H1 (cell line): ENCODE data around the gene MAOB. TPM values are rescaled to one million over a fixed set of nuclear protein-coding genes. Genes with fewer than 3 reads are reported as not detected.

Source experiments
- CTCF ChIA-PET: fragments of 300-600 bp; sonication (Branson Sonifier 250); formaldehyde crosslinking; loops from one replicate; lab custom pipeline; 2021; ENCODE audit not compliant: partially characterized antibody; lab: Charles Lee
- POLR2A ChIA-PET: fragments of 300-600 bp; sonication (Branson Sonifier 250); formaldehyde crosslinking; loops from one replicate; lab custom pipeline; 2021; ENCODE audit warnings: inconsistent platforms; ENCODE audit not compliant: partially characterized antibody; lab: Charles Lee
- DNase-seq, 2 experiments: peaks; one replicate each; pipeline versions ENCODE4 v3.0.0 to v3.0.0-alpha.2; 2010 to 2022; ENCODE audit warnings: low spot score in 2 of 2, low read depth in 1 of 2, mixed read lengths in 1 of 2
- FAIRE-seq: peaks from 2 replicates; lab custom pipeline; 2011; peaks lifted over from hg19 to GRCh38; lab: Jason Lieb, UNC
- H2AFZ ChIP-seq: 2 replicates; pipeline ENCODE4 v1.8.1; 2012; ENCODE audit warnings: low read length, inconsistent platforms
- H2AK5ac ChIP-seq: 2 replicates; pipeline ENCODE4 v1.6.1; 2013; ENCODE audit warnings: low read depth, low read length
- H2BK120ac ChIP-seq: replicated peaks from 2 replicates; pipeline ENCODE3; 2013; ENCODE audit warnings: low read depth, low read length, inconsistent platforms
- H2BK12ac ChIP-seq: 2 replicates; pipeline ENCODE4 v1.6.1; 2013; ENCODE audit warnings: low read depth, low read length
- H2BK15ac ChIP-seq: 2 replicates; pipeline ENCODE4 v1.6.1; 2013; ENCODE audit warnings: low read length
- H2BK20ac ChIP-seq: 2 replicates; pipeline ENCODE4 v1.6.1; 2013; ENCODE audit warnings: low read length
- H2BK5ac ChIP-seq: 2 replicates; pipeline ENCODE4 v1.6.1; 2013; ENCODE audit warnings: low read depth, low read length
- H3K14ac ChIP-seq: 2 replicates; pipeline ENCODE4 v1.6.1; 2013; ENCODE audit warnings: inconsistent platforms; ENCODE audit not compliant: insufficient read length
- H3K18ac ChIP-seq: 2 replicates; pipeline ENCODE4 v1.6.1; 2013; ENCODE audit warnings: low read length; ENCODE audit errors: extremely low read depth
- H3K23ac ChIP-seq: 2 replicates; pipeline ENCODE4 v1.6.1; 2013; ENCODE audit warnings: inconsistent platforms; ENCODE audit not compliant: insufficient read length
- H3K23me2 ChIP-seq: 2 replicates; pipeline ENCODE4 v1.6.1; 2013; ENCODE audit warnings: low read depth, low read length
- H3K27ac ChIP-seq: 2 replicates; pipeline ENCODE4 v1.6.1; 2011; ENCODE audit warnings: low read depth, low read length, inconsistent platforms
- H3K27me3 ChIP-seq, 4 experiments: replicated peaks in 1 of 4; 1 replicate in 1 of 4; 2 replicates in 3 of 4; pipeline versions ENCODE4 v1.6.1 to v1.8.1; 2011 to 2013; ENCODE audit warnings: low read length in 3 of 4, mild to moderate bottlenecking in 3 of 4, inconsistent platforms in 2 of 4, mixed read lengths in 2 of 4, moderate library complexity in 1 of 4; ENCODE audit not compliant: control insufficient read depth in 3 of 4, insufficient read depth in 3 of 4; ENCODE audit errors: extremely low read depth in 1 of 4
- H3K36me3 ChIP-seq, 4 experiments: 2 replicates each; pipeline versions ENCODE4 v1.6.1 to v1.8.1; 2011 to 2013; ENCODE audit warnings: mild to moderate bottlenecking in 4 of 4, low read length in 3 of 4, moderate library complexity in 2 of 4, control low read depth in 1 of 4, inconsistent platforms in 1 of 4; ENCODE audit not compliant: insufficient read depth in 4 of 4, control insufficient read depth in 2 of 4
- H3K4ac ChIP-seq: replicated peaks from 2 replicates; pipeline ENCODE3; 2013; ENCODE audit warnings: low read length, low read depth, mixed read lengths, inconsistent platforms; ENCODE audit not compliant: insufficient read length
- H3K4me1 ChIP-seq, 4 experiments: replicated peaks in 1 of 4; 1 replicate in 1 of 4; 2 replicates in 3 of 4; pipeline versions ENCODE4 v1.6.1 to v1.8.1; 2011 to 2013; ENCODE audit warnings: low read length in 3 of 4, inconsistent platforms in 2 of 4, mixed read lengths in 1 of 4; ENCODE audit not compliant: insufficient read depth in 4 of 4, control insufficient read depth in 3 of 4
- H3K4me2 ChIP-seq, 2 experiments: 2 replicates each; pipeline versions ENCODE4 v1.6.1 to v1.8.1; 2011 to 2013; ENCODE audit warnings: low read depth in 2 of 2, low read length in 2 of 2, control low read depth in 1 of 2, inconsistent platforms in 1 of 2, mild to moderate bottlenecking in 1 of 2; ENCODE audit not compliant: insufficient read depth in 1 of 2
- H3K4me3 ChIP-seq, 4 experiments: fragments of 200-600, 300-600 bp in 1 of 4; sonication (generic), shearing (Covaris generic), sonication (Bioruptor Twin) in 1 of 4; 2 replicates each; pipeline versions ENCODE4 v1.5.1 to v1.8.1; 2011 to 2016; ENCODE audit warnings: low read length in 4 of 4, low read depth in 3 of 4, control low read depth in 2 of 4, inconsistent platforms in 2 of 4, mild to moderate bottlenecking in 2 of 4, mixed read lengths in 1 of 4, moderate library complexity in 1 of 4; ENCODE audit not compliant: insufficient read depth in 2 of 4; ENCODE audit errors: extremely low read depth in 1 of 4
- H3K56ac ChIP-seq: replicated peaks from 2 replicates; pipeline ENCODE3; 2013; ENCODE audit warnings: low read depth, mild to moderate bottlenecking, mixed read lengths, low read length, inconsistent platforms; ENCODE audit not compliant: insufficient read length
- H3K79me1 ChIP-seq: 2 replicates; pipeline ENCODE4 v1.6.1; 2013; ENCODE audit warnings: low read depth, low read length, control low read depth
- H3K79me2 ChIP-seq, 2 experiments: 2 replicates each; pipeline versions ENCODE4 v1.6.1 to v1.8.1; 2012 to 2013; ENCODE audit warnings: low read length in 2 of 2, mild to moderate bottlenecking in 2 of 2, inconsistent platforms in 1 of 2; ENCODE audit not compliant: insufficient read depth in 2 of 2, control insufficient read depth in 1 of 2
- H3K9ac ChIP-seq, 4 experiments: replicated peaks in 1 of 4; 1 replicate in 1 of 4; 2 replicates in 3 of 4; pipeline versions ENCODE4 v1.6.1 to v1.8.1; 2011 to 2013; ENCODE audit warnings: low read depth in 3 of 4, low read length in 3 of 4, control low read depth in 2 of 4, mild to moderate bottlenecking in 2 of 4, moderate library complexity in 2 of 4, inconsistent platforms in 1 of 4; ENCODE audit errors: extremely low read depth in 1 of 4
- H3K9me3 ChIP-seq, 2 experiments: 2 replicates each; pipeline versions ENCODE4 v1.6.1 to v1.8.1; 2012 to 2013; ENCODE audit warnings: mild to moderate bottlenecking in 2 of 2, moderate library complexity in 2 of 2, control low read depth in 1 of 2, inconsistent platforms in 1 of 2, low read depth in 1 of 2, low read length in 1 of 2, mixed read lengths in 1 of 2; ENCODE audit not compliant: insufficient read depth in 2 of 2
- H4K20me1 ChIP-seq, 2 experiments: replicated peaks in 1 of 2; 2 replicates each; pipeline versions ENCODE3 to v1.8.1; 2011 to 2013; ENCODE audit warnings: inconsistent platforms in 2 of 2, low read length in 2 of 2, mild to moderate bottlenecking in 1 of 2; ENCODE audit not compliant: insufficient read depth in 2 of 2, control insufficient read depth in 1 of 2
- H4K5ac ChIP-seq: 2 replicates; pipeline ENCODE4 v1.6.1; 2013; ENCODE audit warnings: low read length, low read depth, mixed read lengths, inconsistent platforms; ENCODE audit not compliant: insufficient read length
- H4K8ac ChIP-seq: 2 replicates; pipeline ENCODE4 v1.8.0; 2013; ENCODE audit warnings: mild to moderate bottlenecking, moderate library complexity, low read length, inconsistent platforms; ENCODE audit not compliant: insufficient read depth; ENCODE audit errors: extremely low read depth
- H4K91ac ChIP-seq: replicated peaks from 2 replicates; pipeline ENCODE3; 2013; ENCODE audit warnings: low read length, mixed read lengths, inconsistent platforms; ENCODE audit not compliant: insufficient read length
- JUN ChIP-seq: IDR thresholded peaks from 2 replicates; pipeline ENCODE4 v1.6.1; 2011; ENCODE audit warnings: low read depth, mild to moderate bottlenecking, improper control_type of control experiment, low read length
- MAFK ChIP-seq: IDR thresholded peaks from 2 replicates; pipeline ENCODE4 v1.6.1; 2012; ENCODE audit warnings: low read depth, mild to moderate bottlenecking, improper control_type of control experiment, low read length
- SP4 ChIP-seq: IDR thresholded peaks from 2 replicates; pipeline ENCODE4 v1.6.1; 2012; ENCODE audit warnings: low read length, inconsistent platforms
- TBP ChIP-seq: IDR thresholded peaks from 2 replicates; pipeline ENCODE4 v1.6.1; 2011; ENCODE audit warnings: low read depth, low read length, improper control_type of control experiment
- USF2 ChIP-seq: IDR thresholded peaks from 2 replicates; pipeline ENCODE4 v1.6.1; 2011; ENCODE audit warnings: low read length, improper control_type of control experiment
- ZNF274 ChIP-seq: IDR thresholded peaks from 2 replicates; pipeline ENCODE4 v1.7.0; 2012; ENCODE audit warnings: low read length, borderline replicate concordance; ENCODE audit errors: extremely low read depth
- WGBS, 2 experiments: shearing (Covaris generic) in 1 of 2; methylation state at CpG; one replicate each; pipeline versions ENCODE4 v1.1.6 to v1.1.7; 2013 to 2015; ENCODE audit warnings: low lambda C conversion rate in 2 of 2, mixed read lengths in 2 of 2, inconsistent platforms in 1 of 2, low coverage in 1 of 2, missing lambda C conversion rate in 1 of 2; ENCODE audit not compliant: insufficient replicate concordance in 2 of 2, insufficient coverage in 1 of 2, insufficient read length in 1 of 2; ENCODE audit errors: extremely low coverage in 1 of 2, missing lambda C conversion rate in 1 of 2; 5-methylcytosine and 5-hydroxymethylcytosine counted together
- polyA plus RNA-seq, 7 experiments: library from polyadenylated mRNA; depleted of rRNA in 3 of 7; stranded (reverse) in 5 of 7; unstranded in 2 of 7; fragments of >200 nt in 5 of 7; fragments of 200-250 nt in 2 of 7; gene quantifications; 1 replicate in 5 of 7; 2 replicates in 1 of 7; 4 replicates in 1 of 7; pipeline versions ENCODE4 v1.2.1 to v1.2.3, GENCODE V29; 2011 to 2013; ENCODE audit warnings: missing spikeins in 2 of 7, mixed read lengths in 2 of 7
- total RNA-seq: library from RNA; stranded (reverse); fragmentation: NEBNext Ultra II Directional; extraction: Animal tissue kit (Norgen Biotek cat#: 25700); gene quantifications from 2 replicates; pipeline ENCODE4 v1.2.1, GENCODE V29; 2021
- TF ChIP-seq, protein P1 (sequence below): IDR thresholded peaks from 2 replicates; pipeline ENCODE4 v1.6.1; 2011; ENCODE audit warnings: low read depth, mild to moderate bottlenecking, low read length; ENCODE audit not compliant: insufficient read depth

MAOB gene
- total and polyA plus RNA-seq, 2 of the 8 experiments (the other 6 are each of a cell fraction or from before 2014, with no cell fraction given) = 0.73 to 1.1 TPM

DNA sequence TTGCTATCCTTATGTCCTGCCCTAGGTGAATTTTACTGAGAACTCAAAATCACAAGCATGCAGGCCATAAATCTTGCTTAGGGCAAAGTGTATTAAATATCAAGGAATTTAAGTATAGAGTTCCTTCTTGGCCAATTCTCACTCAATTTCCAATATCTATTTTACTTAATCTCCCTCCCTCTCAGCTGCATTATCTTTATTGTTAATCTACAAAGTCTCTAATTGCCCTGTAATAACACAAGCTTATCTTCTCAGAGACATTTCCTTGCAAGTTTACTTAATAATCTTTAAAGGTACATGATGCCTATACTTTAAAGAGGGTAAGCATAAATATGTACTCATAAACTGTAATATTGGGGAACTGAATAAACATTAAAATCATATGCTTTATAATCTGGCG is 26.9 kb upstream of the MAOB start:
- no peaks in the 10 kb centered on the region for H3K9me3 ChIP-seq
- no peak overlapping the region for H3K9ac ChIP-seq
- TF ChIP-seq ZNF274 (no peak), JUN (no peak), MAFK (no peak), SP4 (no peak), USF2 (no peak), TBP (no peak)
- TF ChIP-seq, protein P1, sequence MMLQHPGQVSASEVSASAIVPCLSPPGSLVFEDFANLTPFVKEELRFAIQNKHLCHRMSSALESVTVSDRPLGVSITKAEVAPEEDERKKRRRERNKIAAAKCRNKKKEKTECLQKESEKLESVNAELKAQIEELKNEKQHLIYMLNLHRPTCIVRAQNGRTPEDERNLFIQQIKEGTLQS = no peak
- no peak overlapping the region for H2AK5ac ChIP-seq
- no peak overlapping the region for H3K23ac ChIP-seq
- H2BK15ac ChIP-seq = no peak overlapping the region
- H2BK12ac ChIP-seq = no peak overlapping the region
- no peak overlapping the region for H2BK120ac ChIP-seq
- no peak overlapping the region for H4K91ac ChIP-seq
- no peaks in the 10 kb centered on the region for H3K4me1 ChIP-seq
- no peaks in the 10 kb centered on the region for H3K79me2 ChIP-seq
- H3K56ac ChIP-seq = no peak overlapping the region
- H4K5ac ChIP-seq = no peak overlapping the region
- H3K27me3 ChIP-seq = no peaks in the 10 kb centered on the region
- H3K4me3 ChIP-seq = no peak overlapping the region
- ChIA-PET CTCF (no interaction called here), POLR2A (no interaction called here)
- H3K4me2 ChIP-seq = no peak overlapping the region
- 82% methylated on average over 1 of the region's 1 CpG; no CpG with 5 or more reads in 1 of the 2 experiments for WGBS, 2 experiments
- H3K23me2 ChIP-seq = no peaks in the 10 kb centered on the region
- FAIRE-seq = no peak
- no peak overlapping the region for H3K27ac ChIP-seq
- H2BK20ac ChIP-seq = no peak overlapping the region
- no peak overlapping the region for H3K18ac ChIP-seq
- H3K4ac ChIP-seq = no peak overlapping the region
- H3K79me1 ChIP-seq = no peaks in the 10 kb centered on the region
- DNase-seq = no peak
- H2AFZ ChIP-seq = no peak overlapping the region
- H2BK5ac ChIP-seq = no peak overlapping the region
- H3K36me3 ChIP-seq = no peaks in the 10 kb centered on the region
- H4K8ac ChIP-seq = no peak overlapping the region
- no peak overlapping the region for H3K14ac ChIP-seq
- no peaks in the 10 kb centered on the region for H4K20me1 ChIP-seq
